HG03097 (cell line): ENCODE measurements around the gene LRRC15.

Source experiments
- ATAC-seq: cut with Tn5 transposase; IDR thresholded peaks from one replicate; pipeline ENCODE4 v1.9.1; 2021; ENCODE audit not compliant: unreplicated experiment, low FRiP score

LRRC15 gene

GRCh38 chr3:194365526-194365925 lies 4.0 kb downstream of the LRRC15 start:
- no peak for ATAC-seq

GRCh38 chr3:194364652-194365434 lies 4.7 kb downstream of the LRRC15 start:
- no peak for ATAC-seq

- no peak for ATAC-seq
Measured at GRCh38 chr3:194364314-194364651, 5.3 kb downstream of the LRRC15 start.

- no peak for ATAC-seq
Measured at GRCh38 chr3:194360568-194360967, 9.0 kb downstream of the LRRC15 start.

- no peak for ATAC-seq
Measured at GRCh38 chr3:194357681-194358080, 11.9 kb downstream of the LRRC15 start.

GRCh38 chr3:194355379-194355778 lies 14.2 kb downstream of the LRRC15 start:
- ATAC-seq, result no peak

GRCh38 chr3:194354315-194354714 lies 15.2 kb downstream of the LRRC15 start:
- ATAC-seq, result no peak

GRCh38 chr3:194352667-194353246 lies 16.8 kb downstream of the LRRC15 start:
- no peak for ATAC-seq

GRCh38 chr3:194351952-194352536 lies 17.5 kb downstream of the LRRC15 start:
- ATAC-seq, result no peak

GRCh38 chr3:194351080-194351672 lies 18.4 kb downstream of the LRRC15 start, which contains the start of gene CPN2:
Gene CPN2, minus strand, starts transcription at chr3:194351328. Its CDS starts 8,626 bp downstream, at chr3:194342702.
- no peak for ATAC-seq

GRCh38 chr3:194350726-194351071 lies 18.8 kb downstream of the LRRC15 start:
- no peak for ATAC-seq

- no peak for ATAC-seq
Measured at GRCh38 chr3:194348354-194348753, 21.2 kb downstream of the LRRC15 start.

- ATAC-seq, result no peak
Measured at GRCh38 chr3:194346621-194347020, 22.9 kb downstream of the LRRC15 start.

GRCh38 chr3:194346035-194346434 lies 23.5 kb downstream of the LRRC15 start:
- no peak for ATAC-seq

- no peak for ATAC-seq
Measured at GRCh38 chr3:194344012-194344411, 25.5 kb downstream of the LRRC15 start.

GRCh38 chr3:194343561-194343893 lies 26.0 kb downstream of the LRRC15 start:
- ATAC-seq, result no peak

- no peak for ATAC-seq
Measured at GRCh38 chr3:194342861-194343560, 26.5 kb downstream of the LRRC15 start.

- no peak for ATAC-seq
Measured at GRCh38 chr3:194340757-194341400, 28.7 kb downstream of the LRRC15 start.

GRCh38 chr3:194339840-194340239 lies 29.7 kb downstream of the LRRC15 start:
- no peak for ATAC-seq

- ATAC-seq, result no peak
Measured at GRCh38 chr3:194339356-194339755, 30.2 kb downstream of the LRRC15 start.
